HepG2 (cell line): ENCODE data around the gene GNAS. TPM values are rescaled to one million over a fixed set of nuclear protein-coding genes. Genes with fewer than 3 reads are reported as not detected.

Experiments used
- ATF6 ChIP-seq: sonication (generic); formaldehyde crosslinking; conservative IDR thresholded peaks from 2 replicates; pipeline ENCODE4 v1.4.0; 2020; ENCODE audit warnings: missing genetic modification reagents
- CTCF ChIP-seq: sonication (generic); formaldehyde crosslinking; IDR thresholded peaks from 2 replicates; pipeline ENCODE4 v1.5.0; 2020; ENCODE audit warnings: mild to moderate bottlenecking, missing genetic modification reagents, moderate library complexity
- HOXA3 ChIP-seq: sonication (generic); formaldehyde crosslinking; IDR thresholded peaks from 2 replicates; pipeline ENCODE4 v1.5.0; 2020; ENCODE audit warnings: missing genetic modification reagents
- MED8 ChIP-seq: sonication (generic); formaldehyde crosslinking; IDR thresholded peaks from 2 replicates; pipeline ENCODE4 v1.8.1; 2023; ENCODE audit warnings: mild to moderate bottlenecking, missing genetic modification reagents; ENCODE audit not compliant: insufficient replicate concordance
- ZBTB20 ChIP-seq: sonication (generic); formaldehyde crosslinking; IDR thresholded peaks from 2 replicates; pipeline ENCODE4 v1.8.1; 2023; ENCODE audit warnings: missing genetic modification reagents, low read depth, mild to moderate bottlenecking, borderline replicate concordance
- ZNF142 ChIP-seq: sonication (generic); formaldehyde crosslinking; IDR thresholded peaks from 2 replicates; pipeline ENCODE4 v1.4.0; 2020; ENCODE audit warnings: missing genetic modification reagents
- ZNF235 ChIP-seq: sonication (generic); formaldehyde crosslinking; IDR thresholded peaks from 2 replicates; pipeline ENCODE4 v1.8.1; 2023; ENCODE audit warnings: mild to moderate bottlenecking, missing genetic modification reagents, borderline replicate concordance
- ZNF317 ChIP-seq: sonication (generic); formaldehyde crosslinking; IDR thresholded peaks from 2 replicates; pipeline ENCODE4 v1.5.0; 2020; ENCODE audit warnings: mild to moderate bottlenecking, missing genetic modification reagents
- ZNF350 ChIP-seq: sonication (generic); formaldehyde crosslinking; IDR thresholded peaks from 2 replicates; pipeline ENCODE4 v1.4.0; 2020; ENCODE audit warnings: mild to moderate bottlenecking, low read depth, missing genetic modification reagents, borderline replicate concordance
- ZNF441 ChIP-seq: sonication (generic); formaldehyde crosslinking; IDR thresholded peaks from 2 replicates; pipeline ENCODE4 v1.7.0; 2021; ENCODE audit warnings: missing genetic modification reagents, borderline replicate concordance
- ZNF530 ChIP-seq: sonication (generic); formaldehyde crosslinking; IDR thresholded peaks from 2 replicates; pipeline ENCODE4 v1.5.0; 2020; ENCODE audit warnings: low read depth, mild to moderate bottlenecking, missing genetic modification reagents
- polyA plus RNA-seq, 8 experiments: library from polyadenylated mRNA; depleted of rRNA in 3 of 8; stranded (reverse) in 7 of 8; unstranded in 1 of 8; fragments of >200 nt; fragmentation: Illumina TruSeq in 4 of 8; extraction: Trizol in 4 of 8; gene quantifications; 2 replicates each; pipeline versions ENCODE4 v1.2.1 to v1.2.3, GENCODE V29; 2011 to 2016; ENCODE audit warnings: low read depth in 4 of 8, missing spikeins in 1 of 8, mixed read lengths in 1 of 8; ENCODE audit not compliant: insufficient read depth in 1 of 8
- total RNA-seq, 5 experiments: library from RNA; depleted of rRNA; stranded (reverse); fragments of >200 nt; fragmentation: Illumina TruSeq; extraction: Trizol; gene quantifications; 2 replicates each; pipeline ENCODE4 v1.2.3, GENCODE V29; 2016; ENCODE audit warnings: low read depth in 1 of 5

Gene GNAS
- total and polyA plus RNA-seq, 2 of the 13 experiments (the other 11 are each of a cell fraction or from before 2014, with no cell fraction given): 407 to 1,008 TPM

GRCh38 chr20:58852543-58853271 lies at the start of gene GNAS (continued):
- TF ChIP-seq ATF6 (CRISPR knock-in tag) (no peak), ZNF530 (no peak), ZBTB20 (CRISPR knock-in tag) (no peak), ZNF142 (CRISPR knock-in tag) (no peak), MED8 (no peak), HOXA3 (CRISPR knock-in tag) (0 out of 2 replicates have a peak, but pooled peaks have one; percentile 9), CTCF (CRISPR knock-in tag) (peak; percentile 75), ZNF317 (no peak), ZNF350 (CRISPR knock-in tag) (no peak), ZNF235 (CRISPR knock-in tag) (no peak), ZNF441 (no peak)
- TF ChIP-seq, all 625 proteins: peak for 17
